GM19239 (cell line): ENCODE results near the gene SMYD5.
A peak's percentile ranks its signal among the peaks of the same experiment; 100 is the strongest.
"Not testable (repeated sequence)": the region's sequence is repeated elsewhere in the genome, so short reads cannot be mapped to it uniquely, and the experiment has no call there.

ENCODE experiments used
- DNase-seq: peaks from one replicate; pipeline ENCODE4 v3.0.0; 2011; ENCODE audit warnings: low spot score; ENCODE audit not compliant: insufficient read length
- FAIRE-seq: peaks from 2 replicates; lab custom pipeline; 2011; peaks lifted over from hg19 to GRCh38; lab: Jason Lieb, UNC

SMYD5 gene

GRCh38 chr2:73214120-73215035 is at the start of gene SMYD5:
SMYD5 (plus strand) TSS chr2:73214245; CDS start chr2:73214267, 22 bp downstream.
- DNase-seq (peak; percentile 82), FAIRE-seq (peak; percentile 77)

DNA sequence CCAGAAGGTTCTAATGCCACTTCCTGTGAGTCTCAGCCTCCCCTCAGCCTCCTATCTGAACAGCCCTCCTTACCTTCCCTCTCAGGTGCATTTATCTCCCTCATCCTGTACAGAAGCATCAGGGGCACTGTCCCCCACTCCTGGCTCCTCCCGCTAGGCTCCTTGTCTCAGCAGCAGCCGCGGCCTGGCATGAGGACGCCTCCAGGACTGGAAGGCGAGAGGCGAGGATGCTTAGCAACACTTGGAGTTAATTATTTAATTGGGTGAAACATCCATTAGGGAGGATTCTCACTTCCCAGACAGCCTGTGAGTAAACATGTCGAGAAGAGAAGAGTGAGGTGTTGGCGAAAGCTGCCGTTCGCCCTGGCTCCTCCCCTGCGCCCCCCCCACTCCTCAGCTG is 48.1 kb upstream of the SMYD5 start:
- DNase-seq, FAIRE-seq: not testable (repeated sequence)

GRCh38 chr2:73166813-73167212 is 47.2 kb upstream of the SMYD5 start:
- not testable (repeated sequence) for FAIRE-seq

GRCh38 chr2:73168348-73168747 is 45.7 kb upstream of the SMYD5 start:
- FAIRE-seq, DNase-seq: not testable (repeated sequence)

More at GRCh38 chr2:73166813-73167212, 47.2 kb upstream of the SMYD5 start:
- not testable (repeated sequence) for DNase-seq

GRCh38 chr2:73170341-73170740 is 43.7 kb upstream of the SMYD5 start:
- not testable (repeated sequence) for FAIRE-seq, DNase-seq

DNA sequence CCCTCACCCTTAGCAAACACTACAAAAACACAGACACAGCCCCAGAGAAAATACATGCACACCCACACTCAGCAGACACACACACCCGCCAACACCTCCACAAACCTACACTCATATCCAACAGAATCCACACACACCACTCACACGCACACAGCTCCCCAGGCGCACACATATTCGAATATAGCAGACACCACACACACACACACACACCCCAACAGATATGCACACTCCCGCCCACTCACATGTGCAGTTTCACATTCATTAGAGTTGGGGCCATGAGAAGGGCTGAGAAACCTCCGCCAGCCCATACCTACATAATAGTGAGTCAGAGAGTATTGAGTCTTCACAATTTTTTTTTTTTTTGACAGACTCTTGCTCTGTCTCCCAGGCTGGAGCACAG is 41.1 kb upstream of the SMYD5 start:
- DNase-seq (no peak), FAIRE-seq (no peak)

- DNase-seq (no peak), FAIRE-seq (no peak)
Observed at GRCh38 chr2:73173781-73174180, 40.3 kb upstream of the SMYD5 start.

GRCh38 chr2:73174244-73174643 is 39.8 kb upstream of the SMYD5 start:
- DNase-seq (no peak), FAIRE-seq (no peak)

GRCh38 chr2:73174941-73175662 is 38.9 kb upstream of the SMYD5 start:
- DNase-seq (no peak), FAIRE-seq (no peak)

DNA sequence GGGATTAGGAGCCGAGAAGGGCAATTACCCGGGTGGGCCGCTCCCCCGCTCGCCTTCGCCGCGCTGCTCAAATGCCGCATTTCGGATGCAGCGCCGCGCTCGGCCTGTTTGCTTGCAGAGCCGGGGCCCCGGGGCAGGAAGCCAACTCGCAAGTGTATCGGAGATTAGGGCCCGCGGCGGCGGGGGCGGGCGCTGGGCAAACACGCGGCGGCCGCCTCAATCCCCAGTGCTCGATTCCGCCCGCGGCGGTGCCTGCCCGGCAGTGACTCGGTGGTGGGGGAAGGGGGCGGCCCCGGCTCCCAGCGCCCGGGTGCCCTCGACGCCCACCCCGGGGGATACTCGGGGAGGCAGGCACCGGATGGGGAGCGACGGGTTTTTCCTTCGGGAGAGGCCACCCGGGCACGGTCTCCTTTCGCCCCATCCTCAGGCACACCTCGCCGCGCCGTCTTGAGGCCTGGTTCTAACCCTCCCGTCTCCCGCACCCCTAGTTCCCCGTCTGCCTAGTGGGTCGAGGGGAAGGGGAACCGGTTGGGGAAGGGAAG is 38.3 kb upstream of the SMYD5 start:
- DNase-seq (no peak), FAIRE-seq (no peak)

GRCh38 chr2:73176205-73176880 is 37.7 kb upstream of the SMYD5 start:
- FAIRE-seq, result no peak
- DNase-seq, result no peak

DNA sequence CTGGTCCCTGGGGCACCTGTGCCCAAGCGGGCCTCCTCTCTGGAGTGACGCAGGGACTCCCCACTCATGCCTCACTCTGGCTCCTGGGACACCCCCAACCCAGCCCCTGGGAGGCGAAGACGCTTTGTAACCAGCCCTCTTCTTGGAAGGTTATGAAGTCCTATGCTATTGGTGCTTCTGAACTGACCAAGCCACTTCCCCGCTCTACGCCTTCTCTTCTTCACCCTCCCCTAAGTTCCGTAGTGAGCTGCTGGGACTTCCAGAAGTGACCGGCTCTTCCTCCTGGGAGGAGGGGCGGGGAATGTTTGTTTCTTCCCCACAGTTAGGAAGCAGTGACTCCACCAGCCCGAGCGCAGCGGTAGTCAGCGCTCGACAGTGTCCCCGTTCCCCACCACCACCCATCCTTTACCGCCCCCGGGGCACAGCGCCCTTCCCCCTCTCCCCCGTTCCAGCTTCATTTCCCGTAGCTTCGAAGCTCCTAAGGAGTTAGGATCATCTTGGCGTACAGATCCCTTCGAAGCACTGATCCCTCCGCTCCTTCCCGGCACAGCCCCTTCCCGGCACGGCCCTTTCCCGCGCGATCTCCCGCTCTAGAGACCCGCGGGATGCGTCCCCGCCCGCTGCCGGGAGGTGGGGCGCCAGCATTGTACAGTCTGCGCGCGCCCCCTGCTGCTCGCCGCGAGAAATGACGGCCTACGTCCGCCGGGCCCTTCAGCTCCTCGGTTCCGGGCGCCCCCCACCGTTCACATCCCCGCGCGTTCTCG is 37.0 kb upstream of the SMYD5 start:
- DNase-seq (peak; percentile 91), FAIRE-seq (peak; percentile 14)

DNA sequence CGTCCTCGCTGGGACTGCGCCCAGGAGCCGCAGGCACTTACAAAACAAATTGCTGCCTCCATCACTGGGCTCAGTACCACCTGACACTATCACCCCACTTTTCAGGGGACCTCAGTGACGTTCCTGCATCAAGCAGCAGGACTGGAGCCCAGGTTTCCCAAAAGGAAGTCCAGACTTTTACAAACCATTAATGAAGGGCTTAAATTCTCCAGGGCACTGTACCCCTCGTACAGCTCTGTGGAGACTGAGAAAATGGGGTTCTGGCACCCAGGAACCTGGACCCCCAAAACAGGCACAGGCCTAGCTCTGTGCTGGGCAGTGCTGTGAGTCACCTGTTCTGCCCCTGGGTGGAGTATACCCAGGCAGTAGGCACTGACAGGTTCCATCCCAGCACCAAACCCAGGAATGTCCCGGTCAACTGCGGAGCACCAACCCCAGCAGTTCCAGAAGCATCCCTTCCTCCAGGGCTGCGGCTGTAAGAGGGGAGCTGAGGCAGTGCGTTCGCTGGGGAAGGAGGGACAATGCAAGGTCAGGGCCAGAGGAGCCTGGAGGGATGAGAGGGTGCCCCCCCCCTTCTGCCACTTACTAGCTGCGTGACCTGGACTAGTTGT is 36.3 kb upstream of the SMYD5 start:
- FAIRE-seq (no peak), DNase-seq (no peak)

DNA sequence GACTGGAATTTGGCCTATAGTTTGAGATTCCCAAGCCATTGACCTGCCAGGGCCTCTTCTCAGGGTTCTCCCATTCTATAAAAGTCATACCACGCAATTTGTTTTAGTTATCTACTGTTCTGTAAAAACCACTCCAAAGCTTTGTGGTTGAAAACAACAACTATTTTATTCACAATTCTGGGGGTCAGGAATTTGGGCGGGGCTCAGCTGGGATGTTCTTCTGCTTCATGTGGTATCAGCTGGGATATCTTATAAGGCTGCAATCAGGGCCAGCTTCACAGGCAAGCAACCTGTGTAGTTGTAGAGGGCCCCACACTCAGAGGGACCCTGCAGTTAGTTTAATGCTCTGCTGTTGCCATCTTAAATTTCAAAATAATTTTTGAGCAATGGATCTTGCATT is 28.1 kb upstream of the SMYD5 start:
- FAIRE-seq (no peak), DNase-seq (no peak)

DNA sequence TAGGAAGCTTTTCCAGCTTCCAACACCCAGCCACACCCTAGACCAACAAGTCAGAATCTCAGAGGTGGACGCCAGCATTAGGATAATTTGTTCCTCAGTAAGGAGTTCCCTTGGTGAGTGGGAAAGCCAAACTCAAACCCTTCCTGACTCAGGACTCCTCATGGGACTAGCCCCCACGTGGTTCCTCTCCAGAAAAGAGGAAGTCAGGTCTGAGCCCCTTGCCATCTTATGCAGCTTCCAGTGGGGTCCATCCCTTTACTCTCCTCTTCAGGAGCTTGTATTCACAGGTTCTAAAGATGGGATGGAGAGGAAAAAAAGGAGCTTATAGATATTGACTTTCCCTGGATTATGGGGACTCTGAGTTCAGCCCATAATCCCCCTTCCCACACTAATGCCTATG is 26.5 kb upstream of the SMYD5 start:
- FAIRE-seq, result no peak
- no peak for DNase-seq

- no peak for FAIRE-seq
- no peak for DNase-seq
Observed at GRCh38 chr2:73197579-73197978, 16.5 kb upstream of the SMYD5 start.

DNA sequence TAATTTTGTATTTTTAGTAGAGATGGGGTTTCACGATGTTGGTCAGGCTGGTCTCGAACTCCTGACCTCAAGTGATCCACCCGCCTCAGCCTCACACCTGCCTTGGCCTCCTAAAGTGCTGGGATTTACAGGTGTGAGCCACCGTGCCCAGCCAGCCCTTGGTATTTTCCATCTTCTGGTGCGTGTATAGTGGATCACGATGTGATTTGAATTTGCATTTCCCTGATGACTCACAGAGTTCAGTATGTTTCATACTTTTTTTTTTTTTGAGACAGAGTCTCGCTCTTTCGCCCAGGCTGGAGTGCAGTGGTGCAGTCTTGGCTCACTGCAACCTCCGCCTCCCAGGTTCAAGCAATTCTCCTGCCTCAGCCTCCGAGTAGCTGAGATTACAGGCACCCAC is 13.8 kb upstream of the SMYD5 start:
- DNase-seq, FAIRE-seq: not testable (repeated sequence)

GRCh38 chr2:73202156-73203054 is 11.6 kb upstream of the SMYD5 start, which contains the start of gene NOTO:
NOTO (plus strand) TSS chr2:73202574; CDS start chr2:73202667, 93 bp downstream.
- FAIRE-seq, result no peak
- no peak for DNase-seq
